Measurements from ENCODE around the gene GALNS.

GRCh38 chr16:88821168-88821850 is 35.4 kb downstream of the GALNS start:
- TF ChIP-seq REST (IDR thresholded peaks at IDR 0.05; ENCODE audit: insufficient read depth in 1 of 2, low read depth in 2 of 2, low read length in 1 of 2) (no peak), SIN3A (IDR thresholded peaks at IDR 0.05; ENCODE audit: borderline replicate concordance, insufficient read depth, low read depth, low read length) (no peak)
- TF ChIP-seq, protein P1, sequence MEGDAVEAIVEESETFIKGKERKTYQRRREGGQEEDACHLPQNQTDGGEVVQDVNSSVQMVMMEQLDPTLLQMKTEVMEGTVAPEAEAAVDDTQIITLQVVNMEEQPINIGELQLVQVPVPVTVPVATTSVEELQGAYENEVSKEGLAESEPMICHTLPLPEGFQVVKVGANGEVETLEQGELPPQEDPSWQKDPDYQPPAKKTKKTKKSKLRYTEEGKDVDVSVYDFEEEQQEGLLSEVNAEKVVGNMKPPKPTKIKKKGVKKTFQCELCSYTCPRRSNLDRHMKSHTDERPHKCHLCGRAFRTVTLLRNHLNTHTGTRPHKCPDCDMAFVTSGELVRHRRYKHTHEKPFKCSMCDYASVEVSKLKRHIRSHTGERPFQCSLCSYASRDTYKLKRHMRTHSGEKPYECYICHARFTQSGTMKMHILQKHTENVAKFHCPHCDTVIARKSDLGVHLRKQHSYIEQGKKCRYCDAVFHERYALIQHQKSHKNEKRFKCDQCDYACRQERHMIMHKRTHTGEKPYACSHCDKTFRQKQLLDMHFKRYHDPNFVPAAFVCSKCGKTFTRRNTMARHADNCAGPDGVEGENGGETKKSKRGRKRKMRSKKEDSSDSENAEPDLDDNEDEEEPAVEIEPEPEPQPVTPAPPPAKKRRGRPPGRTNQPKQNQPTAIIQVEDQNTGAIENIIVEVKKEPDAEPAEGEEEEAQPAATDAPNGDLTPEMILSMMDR (IDR thresholded peaks at IDR 0.05) = no peak

All from Panc1 (cell line).